Fibroblast of lung (primary cell): ENCODE measurements around the gene RHEBL1.

Source experiments
- CTCF ChIP-seq, 2 donors: IDR thresholded peaks in 1 of 2; conservative IDR thresholded peaks in 1 of 2; 1 replicate in 1 of 2; 2 replicates in 1 of 2; pipeline ENCODE4 v1.5.1; 2011 to 2012; ENCODE audit warnings: low read length in 2 of 2, control low read depth in 1 of 2, inconsistent platforms in 1 of 2, low read depth in 1 of 2, mild to moderate bottlenecking in 1 of 2
- EZH2 ChIP-seq: IDR thresholded peaks from 2 replicates; pipeline ENCODE4 v1.5.1; 2012; ENCODE audit warnings: low read length, control low read depth, mild to moderate bottlenecking; ENCODE audit errors: missing control alignments

DNA sequence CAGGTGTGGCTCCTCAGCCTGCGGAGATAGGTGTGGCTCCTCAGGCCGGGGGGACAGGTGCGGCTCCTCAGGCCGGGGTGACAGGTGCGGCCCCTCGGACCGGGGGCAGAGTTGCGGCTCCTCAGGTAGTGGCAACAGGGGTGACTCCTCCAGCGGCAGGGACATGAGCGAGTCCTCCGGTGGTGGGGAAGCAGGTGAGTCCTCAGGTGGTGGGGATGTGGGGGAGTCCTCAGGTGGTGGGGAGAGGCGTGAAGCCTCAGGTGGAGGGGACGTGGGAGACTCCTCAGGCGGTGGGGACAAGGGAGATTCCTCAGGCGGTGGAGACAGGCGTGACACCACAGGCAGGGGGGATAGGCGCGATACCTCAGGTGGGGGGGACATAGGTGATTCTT, 18.4 kb downstream of the RHEBL1 start:
- TF ChIP-seq CTCF (conservative IDR thresholded peaks at IDR 0.05 in 1 of 2, IDR thresholded peaks at IDR 0.05 in 1 of 2; ENCODE audit: low read depth in 1 of 2, low read length in 2 of 2): no peak
- TF ChIP-seq EZH2: no peak
